HepG2 (cell line): ENCODE data around the gene TMPRSS11F. TPM values are rescaled to one million over a fixed set of nuclear protein-coding genes. Genes with fewer than 3 reads are reported as not detected.

ENCODE experiments used
- ATAC-seq: fragments of 200-7000 bp; cut with Tn5 transposase; 3 replicates; pipeline ENCODE4 v1.9.1; 2020; ENCODE audit warnings: mild to moderate bottlenecking, moderate library complexity
- BruUV-seq: library from RNA; stranded (reverse); fragments of 400-500 nt; replicated peaks from 2 replicates; lab custom pipeline; 2021; lab: Mats Ljungman, UMichigan
- CTCF ChIA-PET: fragments of 300-600 bp; formaldehyde crosslinking; extraction: SDS; loops from one replicate; lab custom pipeline; 2021; ENCODE audit warnings: low total read pairs, inconsistent platforms, low intra/inter-chr PET ratio; lab: Yijun Ruan, JAX
- POLR2A ChIA-PET: fragments of 350-600 bp; sonication (Branson Sonifier 250); formaldehyde crosslinking; loops from one replicate; lab custom pipeline; 2020; ENCODE audit warnings: antibody characterized with exemption, inconsistent platforms; lab: Yijun Ruan, JAX
- DNase-seq: peaks from one replicate; pipeline ENCODE4 v3.0.0-alpha.2; 2015; ENCODE audit warnings: low spot score
- FAIRE-seq: peaks from 3 replicates; lab custom pipeline; 2011; peaks lifted over from hg19 to GRCh38; lab: Jason Lieb, UNC
- H2AFZ ChIP-seq: one replicate; pipeline ENCODE4 v1.6.1; 2011; ENCODE audit warnings: low read length, inconsistent platforms
- H3K27ac ChIP-seq: fragments of 300-600 bp; 3 replicates; pipeline ENCODE4 v1.8.0; 2011; ENCODE audit warnings: mixed run types, mild to moderate bottlenecking, mixed read lengths, low read length, inconsistent platforms; ENCODE audit not compliant: insufficient read depth; ENCODE audit errors: extremely low read length
- H3K27me3 ChIP-seq, 2 experiments: fragments of 200-600 bp in 1 of 2; 2 replicates in 1 of 2; 3 replicates in 1 of 2; pipeline versions ENCODE4 v1.6.0 to v1.8.0; 2011; ENCODE audit warnings: low read length in 2 of 2, mild to moderate bottlenecking in 2 of 2, moderate library complexity in 2 of 2, inconsistent platforms in 1 of 2; ENCODE audit not compliant: insufficient read depth in 2 of 2, control insufficient read depth in 1 of 2
- H3K36me3 ChIP-seq, 2 experiments: fragments of 200-600 bp in 1 of 2; replicated peaks in 1 of 2; 2 replicates in 1 of 2; 3 replicates in 1 of 2; pipeline versions ENCODE4 v1.5.1 to v1.8.0; 2011; ENCODE audit warnings: low read length in 2 of 2, inconsistent platforms in 1 of 2; ENCODE audit not compliant: insufficient read depth in 2 of 2, control insufficient read depth in 1 of 2
- H3K4me1 ChIP-seq: 2 replicates; pipeline ENCODE4 v1.5.1; 2012; ENCODE audit warnings: low read length, inconsistent platforms; ENCODE audit not compliant: insufficient read depth
- H3K4me2 ChIP-seq: 2 replicates; pipeline ENCODE4 v1.6.0; 2011; ENCODE audit warnings: low read depth, low read length, inconsistent platforms
- H3K4me3 ChIP-seq, 3 experiments: fragments of 200-600 bp in 1 of 3; sonication (generic), shearing (Covaris generic) in 1 of 3; replicated peaks in 1 of 3; 2 replicates each; pipeline ENCODE4 v1.5.1; 2011 to 2016; ENCODE audit warnings: low read length in 3 of 3, inconsistent platforms in 2 of 3, low read depth in 2 of 3, mild to moderate bottlenecking in 2 of 3, control low read depth in 1 of 3, mixed read lengths in 1 of 3; ENCODE audit not compliant: insufficient read depth in 1 of 3
- H3K79me2 ChIP-seq: one replicate; pipeline ENCODE4 v1.6.1; 2011; ENCODE audit warnings: low read length, inconsistent platforms; ENCODE audit not compliant: insufficient read depth
- H3K9ac ChIP-seq: 2 replicates; pipeline ENCODE4 v1.6.0; 2011; ENCODE audit warnings: mild to moderate bottlenecking, low read depth, low read length, inconsistent platforms; ENCODE audit not compliant: insufficient read depth
- H3K9me3 ChIP-seq: 2 replicates; pipeline ENCODE4 v1.5.1; 2012; ENCODE audit warnings: mild to moderate bottlenecking, low read length
- H4K20me1 ChIP-seq: 2 replicates; pipeline ENCODE4 v1.6.0; 2011; ENCODE audit warnings: inconsistent platforms, mild to moderate bottlenecking, low read length, moderate library complexity; ENCODE audit not compliant: insufficient read depth
- BHLHE40 ChIP-seq: IDR thresholded peaks from 2 replicates; pipeline ENCODE4 v1.6.1; 2011; ENCODE audit warnings: low read length, improper control_type of control experiment
- CREB1 ChIP-seq, 2 experiments: fragments of 450-650 bp in 1 of 2; IDR thresholded peaks; 2 replicates each; pipeline ENCODE4 v1.6.1; 2016 to 2017; ENCODE audit warnings: control low read depth in 1 of 2, mild to moderate bottlenecking in 1 of 2, missing compliant biosample characterization in 1 of 2, missing genetic modification characterization in 1 of 2
- MXI1 ChIP-seq: IDR thresholded peaks from 3 replicates; pipeline ENCODE4 v1.6.1; 2012; ENCODE audit warnings: low read depth, low read length, inconsistent platforms, borderline replicate concordance
- POGZ ChIP-seq: sonication (generic); formaldehyde crosslinking; IDR thresholded peaks from 2 replicates; pipeline ENCODE4 v1.4.0; 2020; ENCODE audit warnings: mild to moderate bottlenecking, missing genetic modification reagents
- POLR2A ChIP-seq, 2 experiments: IDR thresholded peaks; 2 replicates each; pipeline ENCODE4 v1.6.1; 2011; ENCODE audit warnings: low read depth in 2 of 2, low read length in 2 of 2, mild to moderate bottlenecking in 1 of 2, moderate library complexity in 1 of 2; ENCODE audit not compliant: insufficient read depth in 1 of 2
- SALL2 ChIP-seq: sonication (generic); formaldehyde crosslinking; IDR thresholded peaks from 2 replicates; pipeline ENCODE4 v1.8.1; 2023; ENCODE audit warnings: mild to moderate bottlenecking, missing genetic modification reagents, inconsistent platforms
- SCMH1 ChIP-seq: sonication (generic); formaldehyde crosslinking; IDR thresholded peaks from 2 replicates; pipeline ENCODE4 v1.9.0; 2021; ENCODE audit warnings: missing genetic modification reagents, mild to moderate bottlenecking, borderline replicate concordance
- TAF1 ChIP-seq: sonication (generic); formaldehyde crosslinking; IDR thresholded peaks from 2 replicates; pipeline ENCODE4 v1.4.0; 2020; ENCODE audit warnings: missing genetic modification reagents
- ZMAT3 ChIP-seq: sonication (generic); formaldehyde crosslinking; conservative IDR thresholded peaks from 2 replicates; pipeline ENCODE4 v1.7.0; 2021; ENCODE audit warnings: missing genetic modification reagents
- ZNF776 ChIP-seq: sonication (generic); formaldehyde crosslinking; IDR thresholded peaks from 2 replicates; pipeline ENCODE4 v1.4.0; 2020; ENCODE audit warnings: mild to moderate bottlenecking, missing genetic modification reagents
- in situ Hi-C: cut with HindIII; loops from 2 replicates; pipeline ENCODE4 v1.10.0; 2017; ENCODE audit warnings: low pct_unique_long_range_greater_than_20kb; ENCODE audit not compliant: extremely low pct_ligation_motif_present
- intact Hi-C: fragments of 100-400 bp; cut with micrococcal nuclease; formaldehyde crosslinking; loops from one replicate; pipeline ENCODE4 v1.10.0; 2022; ENCODE audit not compliant: unreplicated experiment
- polyA plus RNA-seq, 8 experiments: library from polyadenylated mRNA; depleted of rRNA in 3 of 8; stranded (reverse) in 7 of 8; unstranded in 1 of 8; fragments of >200 nt; fragmentation: Illumina TruSeq in 4 of 8; extraction: Trizol in 4 of 8; gene quantifications; 2 replicates each; pipeline versions ENCODE4 v1.2.1 to v1.2.3, GENCODE V29; 2011 to 2016; ENCODE audit warnings: low read depth in 4 of 8, missing spikeins in 1 of 8, mixed read lengths in 1 of 8; ENCODE audit not compliant: insufficient read depth in 1 of 8
- total RNA-seq, 5 experiments: library from RNA; depleted of rRNA; stranded (reverse); fragments of >200 nt; fragmentation: Illumina TruSeq; extraction: Trizol; gene quantifications; 2 replicates each; pipeline ENCODE4 v1.2.3, GENCODE V29; 2016; ENCODE audit warnings: low read depth in 1 of 5
- TF ChIP-seq, protein P1 (sequence below): sonication (generic); formaldehyde crosslinking; IDR thresholded peaks from 2 replicates; pipeline ENCODE4 v1.4.0; 2020; ENCODE audit warnings: missing genetic modification reagents

Gene TMPRSS11F
- total and polyA plus RNA-seq, 2 of the 13 experiments (the other 11 are each of a cell fraction or from before 2014, with no cell fraction given) = not detected

DNA sequence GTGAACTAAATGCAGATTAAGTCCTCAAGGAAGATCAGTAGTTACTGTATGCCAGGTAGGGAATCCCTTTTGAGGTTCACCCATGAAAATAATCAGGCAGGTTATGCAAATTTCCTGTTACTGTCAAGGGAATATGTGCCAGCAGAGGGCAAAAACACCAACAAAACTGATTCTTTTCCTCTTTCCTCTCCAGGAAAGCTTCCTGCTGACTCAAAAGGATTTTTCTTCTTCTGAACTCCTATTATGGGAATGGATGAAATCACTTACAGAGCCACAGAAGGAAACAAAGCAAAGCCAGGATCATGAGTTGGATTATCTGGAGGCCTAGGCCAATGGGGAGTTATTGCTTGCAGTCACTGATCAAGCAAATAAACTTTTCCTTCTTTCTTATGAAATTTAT lies 49.7 kb downstream of the TMPRSS11F start:
- in situ Hi-C loops (no loop called here), intact Hi-C loops (no loop called here)
- Histone ChIP-seq H2AFZ (no peak overlapping the region), H3K4me3 (no peak overlapping the region), H3K36me3 (no peaks in the 10 kb centered on the region), H3K4me1 (no peaks in the 10 kb centered on the region), H4K20me1 (no peaks in the 10 kb centered on the region), H3K79me2 (no peaks in the 10 kb centered on the region), H3K27me3 (no peaks in the 10 kb centered on the region), H3K27ac (no peak overlapping the region), H3K4me2 (no peak overlapping the region), H3K9ac (no peak overlapping the region), H3K9me3 (no peaks in the 10 kb centered on the region)
- no peak for TF ChIP-seq POGZ (CRISPR knock-in tag)
- TF ChIP-seq SALL2 (CRISPR knock-in tag) = no peak
- TF ChIP-seq POLR2A (IDR thresholded peaks at IDR 0.05; ENCODE audit: insufficient read depth in 1 of 2, low read depth in 2 of 2, low read length in 2 of 2) = no peak
- TF ChIP-seq ZNF776 (CRISPR knock-in tag) = no peak
- no peak for TF ChIP-seq BHLHE40
- no peak for TF ChIP-seq SCMH1 (CRISPR knock-in tag)
- no peak for TF ChIP-seq TAF1 (CRISPR knock-in tag)
- no peak for TF ChIP-seq MXI1
- TF ChIP-seq CREB1 (IDR thresholded peaks at IDR 0.05) = no peak
- no peak for TF ChIP-seq CREB1 (CRISPR knock-in tag; IDR thresholded peaks at IDR 0.05)
- no peak for TF ChIP-seq ZMAT3 (CRISPR knock-in tag)
- TF ChIP-seq, protein P1, sequence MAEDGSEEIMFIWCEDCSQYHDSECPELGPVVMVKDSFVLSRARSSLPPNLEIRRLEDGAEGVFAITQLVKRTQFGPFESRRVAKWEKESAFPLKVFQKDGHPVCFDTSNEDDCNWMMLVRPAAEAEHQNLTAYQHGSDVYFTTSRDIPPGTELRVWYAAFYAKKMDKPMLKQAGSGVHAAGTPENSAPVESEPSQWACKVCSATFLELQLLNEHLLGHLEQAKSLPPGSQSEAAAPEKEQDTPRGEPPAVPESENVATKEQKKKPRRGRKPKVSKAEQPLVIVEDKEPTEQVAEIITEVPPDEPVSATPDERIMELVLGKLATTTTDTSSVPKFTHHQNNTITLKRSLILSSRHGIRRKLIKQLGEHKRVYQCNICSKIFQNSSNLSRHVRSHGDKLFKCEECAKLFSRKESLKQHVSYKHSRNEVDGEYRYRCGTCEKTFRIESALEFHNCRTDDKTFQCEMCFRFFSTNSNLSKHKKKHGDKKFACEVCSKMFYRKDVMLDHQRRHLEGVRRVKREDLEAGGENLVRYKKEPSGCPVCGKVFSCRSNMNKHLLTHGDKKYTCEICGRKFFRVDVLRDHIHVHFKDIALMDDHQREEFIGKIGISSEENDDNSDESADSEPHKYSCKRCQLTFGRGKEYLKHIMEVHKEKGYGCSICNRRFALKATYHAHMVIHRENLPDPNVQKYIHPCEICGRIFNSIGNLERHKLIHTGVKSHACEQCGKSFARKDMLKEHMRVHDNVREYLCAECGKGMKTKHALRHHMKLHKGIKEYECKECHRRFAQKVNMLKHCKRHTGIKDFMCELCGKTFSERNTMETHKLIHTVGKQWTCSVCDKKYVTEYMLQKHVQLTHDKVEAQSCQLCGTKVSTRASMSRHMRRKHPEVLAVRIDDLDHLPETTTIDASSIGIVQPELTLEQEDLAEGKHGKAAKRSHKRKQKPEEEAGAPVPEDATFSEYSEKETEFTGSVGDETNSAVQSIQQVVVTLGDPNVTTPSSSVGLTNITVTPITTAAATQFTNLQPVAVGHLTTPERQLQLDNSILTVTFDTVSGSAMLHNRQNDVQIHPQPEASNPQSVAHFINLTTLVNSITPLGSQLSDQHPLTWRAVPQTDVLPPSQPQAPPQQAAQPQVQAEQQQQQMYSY (CRISPR knock-in tag) = no peak
- POLR2A ChIA-PET = no interaction called here
- ATAC-seq (no peak), FAIRE-seq (no peak), DNase-seq (no peak)
- BruUV-seq = no TSS peak
- CTCF ChIA-PET = no interaction called here
